HEK293 (cell line): ENCODE data around the gene SLC6A3.

Experiments used
- CTCF ChIP-seq: fragments of 450-650 bp; formaldehyde crosslinking; IDR thresholded peaks from 2 replicates; pipeline ENCODE4 v1.5.1; 2016; ENCODE audit warnings: missing biosample characterization, missing genetic modification characterization
- HOXA7 ChIP-seq: sonication (generic); formaldehyde crosslinking; IDR thresholded peaks from 2 replicates; pipeline ENCODE4 v1.8.1; 2022; ENCODE audit warnings: missing genetic modification reagents, borderline replicate concordance
- YY1 ChIP-seq: fragments of 450-650 bp; formaldehyde crosslinking; IDR thresholded peaks from 2 replicates; pipeline ENCODE4 v1.5.1; 2018; ENCODE audit warnings: missing biosample characterization, missing genetic modification characterization
- ZNF10 ChIP-seq: fragments of 450-650 bp; formaldehyde crosslinking; IDR thresholded peaks from 2 replicates; pipeline ENCODE4 v1.5.1; 2017; ENCODE audit warnings: missing biosample characterization, missing genetic modification characterization
- ZNF664 ChIP-seq: fragments of 450-650 bp; formaldehyde crosslinking; IDR thresholded peaks from 2 replicates; pipeline ENCODE4 v1.5.1; 2016; ENCODE audit warnings: missing biosample characterization, missing genetic modification characterization
- ZNF747 ChIP-seq: fragments of 450-650 bp; formaldehyde crosslinking; IDR thresholded peaks from 2 replicates; pipeline ENCODE4 v1.5.1; 2016; ENCODE audit warnings: missing biosample characterization, missing genetic modification characterization
- ZNF76 ChIP-seq: fragments of 450-650 bp; formaldehyde crosslinking; IDR thresholded peaks from 2 replicates; pipeline ENCODE4; 2016; ENCODE audit warnings: low read depth, missing biosample characterization, missing genetic modification characterization, borderline replicate concordance

- TF ChIP-seq CTCF, result no peak
- no peak for TF ChIP-seq ZNF664 (tag by site-specific recombination)
- no peak for TF ChIP-seq YY1 (tag by site-specific recombination)
- TF ChIP-seq ZNF10, result no peak
- no peak for TF ChIP-seq HOXA7 (CRISPR knock-in tag)
- TF ChIP-seq ZNF76, result no peak
- no peak for TF ChIP-seq ZNF747
Observed at GRCh38 chr5:1462358-1462757, 17.1 kb upstream of the SLC6A3 start.
